ENCODE results near the gene RXRB. TPM values are rescaled to one million over a fixed set of nuclear protein-coding genes. Genes with fewer than 3 reads are reported as not detected.
A peak's percentile ranks its signal among the peaks of the same experiment; 100 is the strongest.

The RXRB gene
- total and polyA plus RNA-seq, 10 of the 15 experiments (the other 5 are each of a cell fraction or from before 2014, with no cell fraction given): 0.71 to 35.0 (median 20.4) TPM

GRCh38 chr6:33183071-33183683, 17.3 kb downstream of the RXRB start:
- ChIA-PET CTCF (interaction anchor here (1.0 to 2.1 kb wide), 4 partner anchors 14 to 66 kb away, joined by 3 to 9 read pairs (median 5); no protein-coding TSS in a partner anchor), POLR2A (no interaction called here), RAD21 (ENCODE audit: unreplicated experiment) (no interaction called here), SMC1A (ENCODE audit: uncharacterized antibody, unreplicated experiment) (interaction anchor here (1.1 kb wide), 1 partner anchor 26 kb away, joined by 5 read pairs; the partner anchor contains the start of gene RING1)
- intact Hi-C loops (cut with micrococcal nuclease; ENCODE audit: unreplicated experiment): no loop called here
- FAIRE-seq (peak; percentile 66), DNase-seq (ENCODE audit: low read depth, low spot score) (no peak), ATAC-seq (no peak)
- Histone ChIP-seq H3K27ac (ENCODE audit: control insufficient read depth, insufficient read depth) (peak overlapping the region; percentile 48; the same call in 1 of the 2 replicates), H4K20me1 (ENCODE audit: control insufficient read depth, insufficient read depth) (no peaks in the 10 kb centered on the region), H3K4me2 (ENCODE audit: control insufficient read depth, insufficient read depth) (no peak overlapping the region), H3K9ac (ENCODE audit: control insufficient read depth, insufficient read depth, low read length) (no peak overlapping the region), H3K36me3 (ENCODE audit: control insufficient read depth in 2 of 2, insufficient read depth in 2 of 2, low read length in 1 of 2) (no peaks in the 10 kb centered on the region), H3K9me3 (replicated peaks; ENCODE audit: control insufficient read depth, insufficient read depth, low read length) (peaks cover 9% of the 10 kb centered on the region), H3K4me1 (ENCODE audit: control insufficient read depth, insufficient read depth, low read length) (peaks cover 6% of the 10 kb centered on the region), H3K79me2 (ENCODE audit: control insufficient read depth, insufficient read depth, low read length) (no peaks in the 10 kb centered on the region), H3K4me3 (no peak overlapping the region), H3K27me3 (replicated peaks in 1 of 2; ENCODE audit: control insufficient read depth in 2 of 2, insufficient read depth in 2 of 2, low read length in 1 of 2) (no peaks in the 10 kb centered on the region; a peak in 1 of 4 replicates), H2AFZ (ENCODE audit: control insufficient read depth, low read depth, low read length) (peak overlapping the region; percentile 99)
- in situ Hi-C loops (cut with MboI): no loop called here
- no TSS peak for BruUV-seq (replicated peaks)
- TF ChIP-seq SPI1 (IDR thresholded peaks at IDR 0.05; ENCODE audit: borderline replicate concordance, insufficient read depth, low read depth, low read length) (peak; percentile 47; the same call in 1 of the 2 replicates), PKNOX1 (IDR thresholded peaks at IDR 0.05) (no peak), BRCA1 (IDR thresholded peaks at IDR 0.05; ENCODE audit: low read depth, low read length) (no peak), TCF7 (IDR thresholded peaks at IDR 0.05; ENCODE audit: borderline replicate concordance) (no peak), GABPA (IDR thresholded peaks at IDR 0.05; ENCODE audit: low read depth) (peak; percentile 74), YY1 (IDR thresholded peaks at IDR 0.05; ENCODE audit: low read depth, low read length) (peak; percentile 70), NR2C1 (IDR thresholded peaks at IDR 0.05) (0 out of 2 replicates have a peak, but pooled peaks have one; percentile 22), ETV6 (conservative IDR thresholded peaks at IDR 0.05 in 1 of 2, IDR thresholded peaks at IDR 0.05 in 1 of 2; ENCODE audit: borderline replicate concordance in 1 of 2, low read depth in 1 of 2) (peak in 1 of 2 experiments; percentile 71; a peak in 1 of 4 replicates)
- 64% methylated on average over 5 of the region's 5 CpGs for WGBS (ENCODE audit: insufficient coverage, insufficient replicate concordance, low lambda C conversion rate, missing lambda C conversion rate)

Data from GM12878 (cell line).